Loucy (cell line): ENCODE data around the gene ICAM1.

ENCODE experiments used
- CTCF ChIP-seq: fragments of 200-600 bp; sonication (generic); conservative IDR thresholded peaks from 2 replicates; pipeline ENCODE4 v1.5.1; 2014; ENCODE audit warnings: mild to moderate bottlenecking, antibody characterized with exemption, low read length
- EZH2phosphoT487 ChIP-seq: fragments of 200-600 bp; IDR thresholded peaks from 2 replicates; pipeline ENCODE4 v1.6.1; 2018; ENCODE audit warnings: antibody characterized with exemption, mild to moderate bottlenecking, moderate library complexity, borderline replicate concordance

GRCh38 chr19:10274589-10274988 is 3.7 kb downstream of the ICAM1 start:
- TF ChIP-seq CTCF (no peak), EZH2phosphoT487 (no peak)
